Measurements from ENCODE around the gene RBL1. TPM values are rescaled to one million over a fixed set of nuclear protein-coding genes. Genes with fewer than 3 reads are reported as not detected.

RBL1 gene
- total RNA-seq, 1 experiment from 2014 or later = 14.6 TPM

DNA sequence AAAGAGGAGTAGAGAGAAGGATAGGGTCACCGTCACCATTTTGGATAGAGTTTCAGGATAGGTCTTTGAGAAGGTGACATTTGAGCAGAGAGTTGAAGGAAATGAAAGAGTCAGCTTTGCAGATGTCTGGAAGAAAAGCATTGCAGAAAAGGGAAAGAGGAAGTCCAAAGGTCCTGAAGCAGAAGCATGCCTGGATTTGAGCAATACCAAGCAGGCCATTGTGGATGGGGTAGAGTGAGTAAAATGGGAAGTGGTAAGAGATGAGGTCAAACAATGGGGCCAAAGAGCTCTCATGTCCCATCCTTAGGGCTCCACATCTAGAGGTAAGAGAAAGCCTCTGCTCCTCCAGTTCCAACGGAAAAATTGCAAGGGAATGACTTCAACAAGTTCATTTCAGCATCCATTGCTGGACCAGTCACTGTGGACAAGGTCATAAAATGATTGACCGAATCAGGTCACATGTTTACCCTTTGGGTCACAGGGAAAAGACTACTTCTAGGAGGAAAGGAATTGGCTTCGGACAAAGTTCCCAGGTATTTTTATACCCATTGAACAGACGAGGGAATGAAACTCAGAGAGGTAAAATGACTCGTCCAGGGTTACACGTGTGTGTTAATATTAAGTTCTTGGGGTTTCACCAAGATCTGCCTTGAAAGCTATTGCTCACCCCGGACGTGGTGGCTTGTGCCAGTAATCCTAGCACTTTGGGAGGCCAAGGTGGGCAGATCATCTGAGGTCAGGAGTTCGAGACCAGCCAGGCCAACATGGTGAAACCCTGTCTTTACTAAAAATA is 137.7 kb downstream of the RBL1 start:
- no peaks in the 10 kb centered on the region for H3F3A ChIP-seq (ENCODE audit: insufficient read depth, low read depth)
- no peaks in the 10 kb centered on the region for H3K36me3 ChIP-seq (ENCODE audit: low read depth)
- ChIA-PET POLR2A (ENCODE audit: unreplicated experiment) (no interaction called here), CTCF (no interaction called here)
- H3K27ac ChIP-seq = no peak overlapping the region
- no peak for DNase-seq
- H3K4me2 ChIP-seq = no peak overlapping the region
- no peak overlapping the region for H2AFZ ChIP-seq
- TF ChIP-seq, protein P1, sequence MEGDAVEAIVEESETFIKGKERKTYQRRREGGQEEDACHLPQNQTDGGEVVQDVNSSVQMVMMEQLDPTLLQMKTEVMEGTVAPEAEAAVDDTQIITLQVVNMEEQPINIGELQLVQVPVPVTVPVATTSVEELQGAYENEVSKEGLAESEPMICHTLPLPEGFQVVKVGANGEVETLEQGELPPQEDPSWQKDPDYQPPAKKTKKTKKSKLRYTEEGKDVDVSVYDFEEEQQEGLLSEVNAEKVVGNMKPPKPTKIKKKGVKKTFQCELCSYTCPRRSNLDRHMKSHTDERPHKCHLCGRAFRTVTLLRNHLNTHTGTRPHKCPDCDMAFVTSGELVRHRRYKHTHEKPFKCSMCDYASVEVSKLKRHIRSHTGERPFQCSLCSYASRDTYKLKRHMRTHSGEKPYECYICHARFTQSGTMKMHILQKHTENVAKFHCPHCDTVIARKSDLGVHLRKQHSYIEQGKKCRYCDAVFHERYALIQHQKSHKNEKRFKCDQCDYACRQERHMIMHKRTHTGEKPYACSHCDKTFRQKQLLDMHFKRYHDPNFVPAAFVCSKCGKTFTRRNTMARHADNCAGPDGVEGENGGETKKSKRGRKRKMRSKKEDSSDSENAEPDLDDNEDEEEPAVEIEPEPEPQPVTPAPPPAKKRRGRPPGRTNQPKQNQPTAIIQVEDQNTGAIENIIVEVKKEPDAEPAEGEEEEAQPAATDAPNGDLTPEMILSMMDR (conservative IDR thresholded peaks at IDR 0.05) = no peak
- TF ChIP-seq EZH2 (IDR thresholded peaks at IDR 0.05; ENCODE audit: low read depth) = no peak
- H3K4me1 ChIP-seq (replicated peaks; ENCODE audit: insufficient read depth) = no peaks in the 10 kb centered on the region
- intact Hi-C loops (cut with micrococcal nuclease; ENCODE audit: unreplicated experiment) = no loop called here
- no peaks in the 10 kb centered on the region for H3K9me2 ChIP-seq (ENCODE audit: insufficient read depth)
- H3K4me3 ChIP-seq = no peak overlapping the region
- no peaks in the 10 kb centered on the region for H3K79me2 ChIP-seq (ENCODE audit: low read depth)
- no peaks in the 10 kb centered on the region for H4K20me1 ChIP-seq (ENCODE audit: insufficient read depth)
- BruUV-seq (replicated peaks) = no TSS peak
- 0 out of 2 replicates have a peak, but pooled peaks cover 2% of the 10 kb centered on the region for H3K9me3 ChIP-seq (ENCODE audit: insufficient read depth, low read depth)
- H3K27me3 ChIP-seq (ENCODE audit: insufficient read depth, low read depth) = no peaks in the 10 kb centered on the region

DNA sequence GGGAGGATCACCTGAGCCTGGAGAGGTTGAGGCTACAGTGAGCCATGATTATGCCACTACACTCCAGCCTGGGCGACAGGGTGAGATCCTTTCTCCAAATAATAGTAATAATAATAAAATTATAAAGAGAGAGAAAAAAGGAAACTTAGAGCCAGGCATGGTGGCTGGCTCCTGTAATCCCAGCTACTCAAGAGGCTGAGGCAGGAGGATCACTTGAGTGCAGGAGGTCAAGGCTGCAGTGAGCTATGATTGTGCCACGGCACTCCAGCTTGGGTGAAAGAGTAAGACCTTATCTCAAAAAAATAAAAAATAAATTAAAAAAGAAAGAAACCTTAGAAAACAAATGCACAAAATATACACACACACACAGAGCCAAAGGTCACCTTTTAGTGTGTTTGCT is 139.1 kb downstream of the RBL1 start:
- no peak for DNase-seq
- no peak overlapping the region for H3K4me2 ChIP-seq
- no TSS peak for BruUV-seq (replicated peaks)
- TF ChIP-seq EZH2 (IDR thresholded peaks at IDR 0.05; ENCODE audit: low read depth) = no peak
- TF ChIP-seq, protein P1 (conservative IDR thresholded peaks at IDR 0.05) = no peak
- no peaks in the 10 kb centered on the region for H3K36me3 ChIP-seq (ENCODE audit: low read depth)
- no peaks in the 10 kb centered on the region for H3K27me3 ChIP-seq (ENCODE audit: insufficient read depth, low read depth)
- intact Hi-C loops (cut with micrococcal nuclease; ENCODE audit: unreplicated experiment) = no loop called here
- H3K4me3 ChIP-seq = no peak overlapping the region
- H3F3A ChIP-seq (ENCODE audit: insufficient read depth, low read depth) = no peaks in the 10 kb centered on the region
- H4K20me1 ChIP-seq (ENCODE audit: insufficient read depth) = no peaks in the 10 kb centered on the region
- no peak overlapping the region for H3K27ac ChIP-seq
- ChIA-PET POLR2A (ENCODE audit: unreplicated experiment) (no interaction called here), CTCF (no interaction called here)
- no peaks in the 10 kb centered on the region for H3K4me1 ChIP-seq (replicated peaks; ENCODE audit: insufficient read depth)
- no peak overlapping the region for H2AFZ ChIP-seq
- H3K9me2 ChIP-seq (ENCODE audit: insufficient read depth) = no peaks in the 10 kb centered on the region
- no peaks in the 10 kb centered on the region for H3K9me3 ChIP-seq (ENCODE audit: insufficient read depth, low read depth)
- no peaks in the 10 kb centered on the region for H3K79me2 ChIP-seq (ENCODE audit: low read depth)

DNA sequence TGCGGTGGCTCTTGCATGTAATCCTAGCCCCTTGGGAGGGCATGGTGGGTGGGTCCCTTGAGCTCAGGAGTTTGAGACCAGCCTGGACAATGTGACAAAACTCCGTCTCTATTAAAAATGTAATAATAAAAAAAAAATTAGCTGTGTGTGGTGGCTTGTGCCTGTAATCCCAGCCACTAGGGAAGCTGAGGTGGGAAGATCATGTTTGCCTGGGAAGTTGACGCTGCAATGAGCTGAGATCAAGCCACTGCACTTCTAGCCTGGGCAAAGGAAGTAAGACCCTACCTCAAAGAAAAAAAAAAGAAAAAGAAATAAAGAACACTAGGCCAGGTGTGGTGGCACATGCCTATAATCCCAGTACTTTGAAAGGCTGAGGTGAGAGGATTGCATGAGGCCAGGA is 139.8 kb downstream of the RBL1 start:
- BruUV-seq (replicated peaks) = no TSS peak
- TF ChIP-seq EZH2 (IDR thresholded peaks at IDR 0.05; ENCODE audit: low read depth) = no peak
- TF ChIP-seq, protein P1 (conservative IDR thresholded peaks at IDR 0.05) = no peak
- Histone ChIP-seq H2AFZ (no peak overlapping the region), H3F3A (ENCODE audit: insufficient read depth, low read depth) (no peaks in the 10 kb centered on the region), H3K27ac (no peak overlapping the region), H3K36me3 (ENCODE audit: low read depth) (no peaks in the 10 kb centered on the region), H3K79me2 (ENCODE audit: low read depth) (no peaks in the 10 kb centered on the region), H3K4me3 (no peak overlapping the region), H3K9me2 (ENCODE audit: insufficient read depth) (no peaks in the 10 kb centered on the region), H4K20me1 (ENCODE audit: insufficient read depth) (no peaks in the 10 kb centered on the region), H3K27me3 (ENCODE audit: insufficient read depth, low read depth) (no peaks in the 10 kb centered on the region), H3K4me2 (no peak overlapping the region), H3K4me1 (replicated peaks; ENCODE audit: insufficient read depth) (no peaks in the 10 kb centered on the region), H3K9me3 (ENCODE audit: insufficient read depth, low read depth) (no peaks in the 10 kb centered on the region)
- DNase-seq = no peak
- POLR2A ChIA-PET (ENCODE audit: unreplicated experiment) = no interaction called here
- intact Hi-C loops (cut with micrococcal nuclease; ENCODE audit: unreplicated experiment) = no loop called here
- CTCF ChIA-PET = no interaction called here

All from PC-9 (cell line).